Endothelial cell (in vitro differentiated cells): ENCODE results near the gene SCLY. TPM values are rescaled to one million over a fixed set of nuclear protein-coding genes. Genes with fewer than 3 reads are reported as not detected.
"Not testable (repeated sequence)": the region's sequence is repeated elsewhere in the genome, so short reads cannot be mapped to it uniquely, and the experiment has no call there.

Source experiments
- DNase-seq: peaks from one replicate; pipeline ENCODE4 v3.0.0; 2021; ENCODE audit warnings: low spot score
- H3K27ac Mint-ChIP-seq: one replicate; pipeline ENCODE4 v1.8.0; 2021; ENCODE audit warnings: mixed read lengths, inconsistent platforms; ENCODE audit not compliant: unreplicated experiment
- H3K27me3 Mint-ChIP-seq: one replicate; pipeline ENCODE4 v1.8.0; 2021; ENCODE audit warnings: mild to moderate bottlenecking, moderate library complexity, mixed read lengths, inconsistent platforms; ENCODE audit not compliant: unreplicated experiment
- H3K36me3 Mint-ChIP-seq: one replicate; pipeline ENCODE4 v1.8.0; 2021; ENCODE audit warnings: mild to moderate bottlenecking, low read depth, mixed read lengths, inconsistent platforms; ENCODE audit not compliant: unreplicated experiment
- H3K4me1 Mint-ChIP-seq: one replicate; pipeline ENCODE4 v1.8.0; 2021; ENCODE audit warnings: mild to moderate bottlenecking, mixed read lengths, inconsistent platforms; ENCODE audit not compliant: unreplicated experiment
- H3K4me3 Mint-ChIP-seq: one replicate; pipeline ENCODE4 v1.8.0; 2021; ENCODE audit warnings: mild to moderate bottlenecking, mixed read lengths, inconsistent platforms; ENCODE audit not compliant: unreplicated experiment
- H3K9me3 Mint-ChIP-seq: one replicate; pipeline ENCODE4 v1.8.0; 2021; ENCODE audit warnings: mixed read lengths, inconsistent platforms; ENCODE audit not compliant: unreplicated experiment
- total RNA-seq: library from RNA; stranded (reverse); fragmentation: NEBNext Ultra II Directional; extraction: Animal tissue kit (Norgen Biotek cat#: 25700); gene quantifications from one replicate; pipeline ENCODE4 v1.2.1, GENCODE V29; 2021; ENCODE audit not compliant: unreplicated experiment
- TF ChIP-seq, protein P1 (sequence below): fragments of 200-600 bp; sonication (generic); IDR thresholded peaks from one replicate; pipeline ENCODE4 v1.5.0; 2021; ENCODE audit warnings: antibody characterized with exemption; ENCODE audit not compliant: unreplicated experiment

SCLY gene
- total RNA-seq, 1 donor from 2014 or later: 17.7 TPM

DNA sequence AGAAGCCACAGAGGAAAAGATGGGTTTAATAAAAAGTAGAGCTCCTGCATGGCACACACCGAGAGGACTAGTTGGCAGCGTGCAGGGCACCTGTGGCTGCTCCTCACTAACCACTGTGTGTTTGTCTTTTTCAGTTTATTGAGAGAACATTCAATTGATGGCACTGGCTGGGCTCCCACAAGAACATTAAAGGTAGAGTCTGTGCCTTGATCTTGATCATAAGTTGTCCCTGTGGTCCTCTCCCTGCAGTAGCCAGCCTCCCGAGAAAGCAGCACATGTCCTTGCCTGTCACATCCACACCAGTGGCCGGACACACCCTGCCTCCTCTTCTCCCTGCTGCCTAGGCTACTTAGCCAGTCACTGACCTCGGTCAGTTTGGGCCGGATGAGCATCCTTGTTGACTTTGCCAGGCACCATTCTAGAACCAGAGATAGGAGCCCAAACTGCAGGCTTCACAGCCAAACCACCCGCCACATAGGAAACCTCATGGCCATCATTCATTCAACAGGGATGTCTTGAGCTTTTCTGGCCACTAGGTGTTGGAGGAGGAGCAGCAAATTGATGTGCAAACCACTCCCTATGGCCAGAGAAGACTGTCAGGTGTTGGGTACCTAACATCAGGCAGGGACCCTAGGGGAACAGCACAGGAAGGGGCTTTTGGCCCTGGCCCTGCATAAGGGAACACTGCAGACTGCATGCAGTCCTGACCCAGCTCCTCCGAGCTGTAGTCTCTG lies 30.2 kb upstream of the SCLY start:
- H3K36me3 Mint-ChIP-seq: peaks cover 33% of the 10 kb centered on the region
- H3K4me1 Mint-ChIP-seq: no peaks in the 10 kb centered on the region
- H3K27me3 Mint-ChIP-seq: peaks cover 2% of the 10 kb centered on the region
- no peak for DNase-seq
- H3K4me3 Mint-ChIP-seq: no peak overlapping the region
- H3K9me3 Mint-ChIP-seq: no peaks in the 10 kb centered on the region
- H3K27ac Mint-ChIP-seq: no peak overlapping the region
- TF ChIP-seq, protein P1, sequence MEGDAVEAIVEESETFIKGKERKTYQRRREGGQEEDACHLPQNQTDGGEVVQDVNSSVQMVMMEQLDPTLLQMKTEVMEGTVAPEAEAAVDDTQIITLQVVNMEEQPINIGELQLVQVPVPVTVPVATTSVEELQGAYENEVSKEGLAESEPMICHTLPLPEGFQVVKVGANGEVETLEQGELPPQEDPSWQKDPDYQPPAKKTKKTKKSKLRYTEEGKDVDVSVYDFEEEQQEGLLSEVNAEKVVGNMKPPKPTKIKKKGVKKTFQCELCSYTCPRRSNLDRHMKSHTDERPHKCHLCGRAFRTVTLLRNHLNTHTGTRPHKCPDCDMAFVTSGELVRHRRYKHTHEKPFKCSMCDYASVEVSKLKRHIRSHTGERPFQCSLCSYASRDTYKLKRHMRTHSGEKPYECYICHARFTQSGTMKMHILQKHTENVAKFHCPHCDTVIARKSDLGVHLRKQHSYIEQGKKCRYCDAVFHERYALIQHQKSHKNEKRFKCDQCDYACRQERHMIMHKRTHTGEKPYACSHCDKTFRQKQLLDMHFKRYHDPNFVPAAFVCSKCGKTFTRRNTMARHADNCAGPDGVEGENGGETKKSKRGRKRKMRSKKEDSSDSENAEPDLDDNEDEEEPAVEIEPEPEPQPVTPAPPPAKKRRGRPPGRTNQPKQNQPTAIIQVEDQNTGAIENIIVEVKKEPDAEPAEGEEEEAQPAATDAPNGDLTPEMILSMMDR: no peak

DNA sequence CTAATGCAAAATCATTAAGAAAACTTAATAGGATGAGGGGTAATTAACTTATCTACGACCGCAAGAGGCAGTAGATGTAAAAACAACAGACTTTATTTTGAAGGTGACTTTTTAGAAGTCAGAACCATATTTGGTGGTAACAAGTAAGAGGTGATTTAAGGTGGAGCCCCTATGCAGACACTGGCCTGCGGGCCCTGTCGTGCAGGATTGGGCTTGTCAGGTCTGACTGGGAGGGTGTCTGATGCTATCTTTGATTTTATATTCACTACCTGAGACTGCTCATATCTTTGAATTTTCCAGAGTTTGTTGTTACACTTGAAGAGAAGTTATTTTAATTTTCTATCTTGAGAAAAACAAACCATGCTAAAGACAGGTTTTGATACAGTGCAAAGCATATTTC lies 29.1 kb upstream of the SCLY start:
- H3K36me3 Mint-ChIP-seq: peaks cover 35% of the 10 kb centered on the region
- peaks cover 2% of the 10 kb centered on the region for H3K27me3 Mint-ChIP-seq
- TF ChIP-seq, protein P1: no peak
- no peak overlapping the region for H3K27ac Mint-ChIP-seq
- no peaks in the 10 kb centered on the region for H3K4me1 Mint-ChIP-seq
- DNase-seq: no peak
- H3K9me3 Mint-ChIP-seq: no peaks in the 10 kb centered on the region
- H3K4me3 Mint-ChIP-seq: no peak overlapping the region

DNA sequence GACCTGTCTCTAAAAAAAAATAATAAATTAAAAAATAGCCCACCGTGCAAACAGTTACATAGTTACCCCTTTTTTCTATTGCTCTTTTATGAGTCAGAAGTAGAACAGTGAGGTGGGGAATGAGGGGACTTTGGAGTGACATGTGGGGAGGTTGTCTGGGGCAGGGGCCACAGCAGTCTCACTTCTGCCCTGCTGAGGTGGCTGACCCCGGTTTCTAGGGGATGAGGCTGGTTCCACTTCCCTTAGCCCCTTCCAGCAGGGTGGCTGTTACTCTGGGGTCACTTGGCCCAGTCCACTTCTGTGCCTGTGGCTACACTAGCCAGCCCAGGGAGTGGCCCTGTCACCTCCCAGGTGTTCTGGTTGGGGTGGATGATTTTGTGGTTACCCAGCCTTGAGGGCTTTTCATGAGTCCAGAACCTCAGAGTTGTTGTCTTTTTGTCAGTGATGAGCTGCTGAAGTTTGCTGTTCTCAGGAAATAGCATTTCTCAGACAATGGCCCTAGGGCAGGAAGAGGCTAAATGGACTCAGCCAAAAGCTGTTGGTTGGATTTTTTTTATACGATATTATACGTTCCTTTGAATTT lies 28.0 kb upstream of the SCLY start:
- H3K36me3 Mint-ChIP-seq: peaks cover 35% of the 10 kb centered on the region
- H3K4me1 Mint-ChIP-seq: no peaks in the 10 kb centered on the region
- H3K27me3 Mint-ChIP-seq: peaks cover 2% of the 10 kb centered on the region
- no peak for DNase-seq
- TF ChIP-seq, protein P1: no peak
- H3K4me3 Mint-ChIP-seq: no peak overlapping the region
- H3K27ac Mint-ChIP-seq: no peak overlapping the region
- H3K9me3 Mint-ChIP-seq: no peaks in the 10 kb centered on the region

DNA sequence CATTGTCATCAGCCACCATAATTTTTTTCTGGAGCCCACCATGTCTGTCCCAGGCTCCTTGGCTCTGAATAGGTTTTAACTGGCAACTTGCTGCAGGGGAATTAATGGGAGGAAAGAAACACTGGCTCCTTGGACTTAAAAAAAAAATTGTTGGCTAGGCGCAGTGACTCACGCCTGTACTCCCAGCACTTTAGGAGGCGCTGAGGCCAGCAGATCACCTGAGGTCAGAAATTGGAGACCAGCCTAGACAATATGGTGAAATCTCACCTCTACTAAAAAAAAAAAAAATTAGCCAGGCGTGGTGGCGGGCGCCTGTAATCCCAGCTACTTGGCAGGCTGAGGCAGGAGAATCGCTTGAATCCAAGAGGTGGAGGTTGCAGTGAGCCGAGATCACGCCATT lies 26.8 kb upstream of the SCLY start:
- H3K27me3 Mint-ChIP-seq, DNase-seq, H3K9me3 Mint-ChIP-seq, H3K27ac Mint-ChIP-seq, H3K4me3 Mint-ChIP-seq, H3K4me1 Mint-ChIP-seq: not testable (repeated sequence)
- H3K36me3 Mint-ChIP-seq: peaks cover 39% of the 10 kb centered on the region

DNA sequence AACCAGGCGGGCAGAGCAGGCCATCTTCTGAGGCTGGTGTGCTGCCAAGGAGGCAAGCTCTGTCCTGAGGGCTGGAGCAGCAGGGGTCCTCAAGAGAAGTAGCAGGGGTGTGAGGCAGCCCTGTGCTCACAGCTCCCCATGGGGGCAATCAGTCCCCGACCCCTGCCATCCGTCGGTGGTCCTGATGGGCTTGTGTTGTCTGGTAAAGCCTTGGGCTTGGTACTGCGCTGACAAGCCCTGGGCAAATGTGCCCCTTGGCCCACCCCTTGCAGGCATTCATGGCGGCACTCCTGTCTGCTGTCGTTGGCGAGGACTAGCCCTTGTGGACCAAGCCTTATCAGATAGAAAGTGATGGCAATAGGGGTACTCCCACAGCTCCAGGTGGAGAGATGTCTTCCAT lies 22.6 kb upstream of the SCLY start:
- no peak overlapping the region for H3K27ac Mint-ChIP-seq
- H3K4me3 Mint-ChIP-seq: no peak overlapping the region
- peaks cover 42% of the 10 kb centered on the region for H3K36me3 Mint-ChIP-seq
- TF ChIP-seq, protein P1: no peak
- DNase-seq: no peak
- H3K9me3 Mint-ChIP-seq: no peaks in the 10 kb centered on the region
- no peaks in the 10 kb centered on the region for H3K4me1 Mint-ChIP-seq
- H3K27me3 Mint-ChIP-seq: peaks cover 5% of the 10 kb centered on the region
